HG02623 (cell line): Measurements from ENCODE around the gene PLXNA4.

Experiments used
- ATAC-seq: cut with Tn5 transposase; IDR thresholded peaks from one replicate; pipeline ENCODE4 v1.9.1; 2021; ENCODE audit warnings: moderate library complexity; ENCODE audit not compliant: unreplicated experiment

The PLXNA4 gene

GRCh38 chr7:132134814-132135445 is 441.3 kb downstream of the PLXNA4 start:
- no peak for ATAC-seq

GRCh38 chr7:132133501-132133900 is 442.8 kb downstream of the PLXNA4 start:
- no peak for ATAC-seq

GRCh38 chr7:132131196-132131595 is 445.1 kb downstream of the PLXNA4 start:
- ATAC-seq = no peak

- no peak for ATAC-seq
Observed at GRCh38 chr7:132130497-132130896, 445.8 kb downstream of the PLXNA4 start.

- no peak for ATAC-seq
Observed at GRCh38 chr7:132125872-132126595, 450.2 kb downstream of the PLXNA4 start.

- ATAC-seq = no peak
Observed at GRCh38 chr7:132125096-132125495, 451.2 kb downstream of the PLXNA4 start.

- ATAC-seq = no peak
Observed at GRCh38 chr7:132124575-132124974, 451.7 kb downstream of the PLXNA4 start.

- no peak for ATAC-seq
Observed at GRCh38 chr7:132123773-132124172, 452.5 kb downstream of the PLXNA4 start.

- ATAC-seq = no peak
Observed at GRCh38 chr7:132122901-132123300, 453.4 kb downstream of the PLXNA4 start.

GRCh38 chr7:132121987-132122386 is 454.3 kb downstream of the PLXNA4 start:
- ATAC-seq = no peak

- ATAC-seq = no peak
Observed at GRCh38 chr7:132118641-132119040, 457.6 kb downstream of the PLXNA4 start.

GRCh38 chr7:132117636-132118035 is 458.6 kb downstream of the PLXNA4 start:
- ATAC-seq = no peak

GRCh38 chr7:132117181-132117580 is 459.1 kb downstream of the PLXNA4 start:
- no peak for ATAC-seq

- no peak for ATAC-seq
Observed at GRCh38 chr7:132116369-132116768, 459.9 kb downstream of the PLXNA4 start.

GRCh38 chr7:132115758-132116157 is 460.5 kb downstream of the PLXNA4 start:
- ATAC-seq = no peak

GRCh38 chr7:132115028-132115427 is 461.2 kb downstream of the PLXNA4 start:
- no peak for ATAC-seq

- ATAC-seq = no peak
Observed at GRCh38 chr7:132114411-132114810, 461.9 kb downstream of the PLXNA4 start.

GRCh38 chr7:132113536-132114371 is 462.5 kb downstream of the PLXNA4 start:
- ATAC-seq = no peak

- ATAC-seq = no peak
Observed at GRCh38 chr7:132112657-132113056, 463.6 kb downstream of the PLXNA4 start.

- no peak for ATAC-seq
Observed at GRCh38 chr7:132112106-132112505, 464.2 kb downstream of the PLXNA4 start.

GRCh38 chr7:132110692-132111091 is 465.6 kb downstream of the PLXNA4 start:
- no peak for ATAC-seq

- no peak for ATAC-seq
Observed at GRCh38 chr7:132109769-132110168, 466.5 kb downstream of the PLXNA4 start.
